Urothelium cell line (cell line): ENCODE results near the gene MYO9A.
A peak's percentile ranks its signal among the peaks of the same experiment; 100 is the strongest.

Source experiments
- DNase-seq: peaks from one replicate; pipeline ENCODE4 v3.0.0; 2011; ENCODE audit warnings: low spot score, mixed read lengths
- FAIRE-seq: peaks from 2 replicates; lab custom pipeline; 2011; peaks lifted over from hg19 to GRCh38; lab: Jason Lieb, UNC

MYO9A gene

GRCh38 chr15:71970435-71970834, 147.5 kb downstream of the MYO9A start:
- FAIRE-seq (no peak), DNase-seq (no peak)

- DNase-seq (no peak), FAIRE-seq (no peak)
Observed at GRCh38 chr15:71962537-71962936, 155.4 kb downstream of the MYO9A start.

GRCh38 chr15:71957026-71957425, 160.9 kb downstream of the MYO9A start:
- no peak for FAIRE-seq
- DNase-seq: no peak

GRCh38 chr15:71951134-71951533, 166.8 kb downstream of the MYO9A start:
- FAIRE-seq (no peak), DNase-seq (no peak)

- FAIRE-seq (no peak), DNase-seq (no peak)
Observed at GRCh38 chr15:71945012-71945411, 172.9 kb downstream of the MYO9A start.

GRCh38 chr15:71943806-71944205, 174.1 kb downstream of the MYO9A start:
- FAIRE-seq: no peak
- no peak for DNase-seq

- FAIRE-seq (no peak), DNase-seq (no peak)
Observed at GRCh38 chr15:71939981-71940588, 177.9 kb downstream of the MYO9A start.

- DNase-seq (no peak), FAIRE-seq (no peak)
Observed at GRCh38 chr15:71937650-71938311, 180.2 kb downstream of the MYO9A start.

- peak; percentile 9 for FAIRE-seq
Observed at GRCh38 chr15:71934446-71934845, 183.5 kb downstream of the MYO9A start.

GRCh38 chr15:71932689-71933088, 185.3 kb downstream of the MYO9A start:
- DNase-seq (no peak), FAIRE-seq (no peak)

More at GRCh38 chr15:71934446-71934845, 183.5 kb downstream of the MYO9A start:
- no peak for DNase-seq

- DNase-seq (no peak), FAIRE-seq (no peak)
Observed at GRCh38 chr15:71931261-71931660, 186.7 kb downstream of the MYO9A start.

- DNase-seq (no peak), FAIRE-seq (no peak)
Observed at GRCh38 chr15:71925145-71925544, 192.8 kb downstream of the MYO9A start.

GRCh38 chr15:71921191-71921590, 196.8 kb downstream of the MYO9A start:
- DNase-seq: no peak
- no peak for FAIRE-seq

GRCh38 chr15:71920573-71920972, 197.4 kb downstream of the MYO9A start:
- DNase-seq: no peak
- no peak for FAIRE-seq

GRCh38 chr15:71916834-71917233, 201.1 kb downstream of the MYO9A start:
- FAIRE-seq: no peak
- DNase-seq: no peak

GRCh38 chr15:71914092-71914491, 203.9 kb downstream of the MYO9A start:
- FAIRE-seq (no peak), DNase-seq (no peak)

- DNase-seq: no peak
- no peak for FAIRE-seq
Observed at GRCh38 chr15:71899674-71900073, 218.3 kb downstream of the MYO9A start.

GRCh38 chr15:71893691-71894090, 224.3 kb downstream of the MYO9A start:
- no peak for FAIRE-seq

GRCh38 chr15:71892335-71892734, 225.6 kb downstream of the MYO9A start:
- no peak for DNase-seq
- no peak for FAIRE-seq

More at GRCh38 chr15:71893691-71894090, 224.3 kb downstream of the MYO9A start:
- DNase-seq: no peak

- FAIRE-seq: no peak
- no peak for DNase-seq
Observed at GRCh38 chr15:71891026-71891425, 226.9 kb downstream of the MYO9A start.

- DNase-seq (no peak), FAIRE-seq (no peak)
Observed at GRCh38 chr15:71889947-71890346, 228.0 kb downstream of the MYO9A start.

- DNase-seq (no peak), FAIRE-seq (no peak)
Observed at GRCh38 chr15:71889385-71889784, 228.6 kb downstream of the MYO9A start.

GRCh38 chr15:71888797-71889196, 229.2 kb downstream of the MYO9A start:
- DNase-seq: no peak
- no peak for FAIRE-seq
